NCI-H1436 treated with DMSO at 0.1 percent for 48 hours (cell line): Measurements from ENCODE around the gene SVIL.
A peak's percentile ranks its signal among the peaks of the same experiment; 100 is the strongest.
"Not testable (repeated sequence)": the region's sequence is repeated elsewhere in the genome, so short reads cannot be mapped to it uniquely, and the experiment has no call there.

ENCODE experiments used
- DNase-seq: peaks from one replicate; lab custom pipeline; 2025; lab: John Stamatoyannopoulos, UW

Gene SVIL

GRCh38 chr10:29574212-29575097, 60.3 kb downstream of the SVIL start:
- not testable (repeated sequence) for DNase-seq

- not testable (repeated sequence) for DNase-seq
Observed at GRCh38 chr10:29570248-29570647, 64.5 kb downstream of the SVIL start.

GRCh38 chr10:29569795-29570194, 65.0 kb downstream of the SVIL start:
- no peak for DNase-seq

GRCh38 chr10:29567003-29567402, 67.8 kb downstream of the SVIL start:
- DNase-seq: no peak

GRCh38 chr10:29566209-29566608, 68.6 kb downstream of the SVIL start:
- DNase-seq: not testable (repeated sequence)

GRCh38 chr10:29563420-29564035, 71.2 kb downstream of the SVIL start:
- DNase-seq: no peak

- not testable (repeated sequence) for DNase-seq
Observed at GRCh38 chr10:29563006-29563405, 71.8 kb downstream of the SVIL start.

GRCh38 chr10:29559996-29560395, 74.8 kb downstream of the SVIL start:
- no peak for DNase-seq

- DNase-seq: no peak
Observed at GRCh38 chr10:29557665-29558064, 77.1 kb downstream of the SVIL start.

GRCh38 chr10:29555746-29556481, 78.9 kb downstream of the SVIL start:
- DNase-seq: no peak

GRCh38 chr10:29555091-29555745, 79.6 kb downstream of the SVIL start:
- DNase-seq: no peak

GRCh38 chr10:29554660-29555059, 80.1 kb downstream of the SVIL start:
- DNase-seq: no peak

GRCh38 chr10:29553544-29554250, 81.1 kb downstream of the SVIL start:
- no peak for DNase-seq

- DNase-seq: not testable (repeated sequence)
Observed at GRCh38 chr10:29553116-29553515, 81.7 kb downstream of the SVIL start.

GRCh38 chr10:29549493-29549892, 85.3 kb downstream of the SVIL start:
- not testable (repeated sequence) for DNase-seq

- DNase-seq: no peak
Observed at GRCh38 chr10:29546773-29547313, 87.9 kb downstream of the SVIL start.

- DNase-seq: no peak
Observed at GRCh38 chr10:29545122-29545521, 89.6 kb downstream of the SVIL start.

- peak; percentile 44 for DNase-seq
Observed at GRCh38 chr10:29543715-29544114, 91.1 kb downstream of the SVIL start.

- DNase-seq: no peak
Observed at GRCh38 chr10:29542723-29543122, 92.0 kb downstream of the SVIL start.

- no peak for DNase-seq
Observed at GRCh38 chr10:29541422-29542210, 93.2 kb downstream of the SVIL start.
